Smooth muscle cell of the pulmonary artery (primary cell): Measurements from ENCODE around the gene RBM7. TPM values are rescaled to one million over a fixed set of nuclear protein-coding genes. Genes with fewer than 3 reads are reported as not detected.

Experiments
- total RNA-seq: library from RNA; depleted of rRNA; stranded (reverse); fragments of >200 nt; gene quantifications from 2 replicates; pipeline ENCODE4 v1.2.3, GENCODE V29; 2014

RBM7 gene
- 55.0 and 68.6 TPM in 2 replicates for total RNA-seq

GRCh38 chr11:114400216-114400914, at the start of gene RBM7, which contains the start of gene C11orf71:
TSS of gene RBM7 (plus strand) at chr11:114400666. CDS start at chr11:114400672, 6 bp downstream.
TSS of gene C11orf71 (minus strand) at chr11:114400511. CDS start at chr11:114400331, 180 bp downstream.

GRCh38 chr11:114439229-114440120, 39.0 kb downstream of the RBM7 start, which contains the start of gene REXO2:
TSS of gene REXO2 (plus strand) at chr11:114439467. CDS start at chr11:114439529, 62 bp downstream.

Other genes starting within 250 kb of the RBM7 start
- gene NNMT, start 104.3 kb upstream of the RBM7 start, total RNA-seq: 384 and 446 TPM in 2 replicates
- 2.6 and 3.1 TPM in 2 replicates for gene C11orf71, start 155 bp upstream of the RBM7 start, total RNA-seq
- gene REXO2, start 38.8 kb downstream of the RBM7 start, total RNA-seq: 155 and 209 TPM in 2 replicates
- not detected in 2 replicates for gene NXPE1, start 159.2 kb downstream of the RBM7 start, total RNA-seq
- not detected in 2 replicates for gene NXPE4, start 195.1 kb downstream of the RBM7 start, total RNA-seq